ENCODE results near the gene MSH5.
"Not testable (repeated sequence)": the region's sequence is repeated elsewhere in the genome, so short reads cannot be mapped to it uniquely, and the experiment has no call there.

Gene MSH5

DNA sequence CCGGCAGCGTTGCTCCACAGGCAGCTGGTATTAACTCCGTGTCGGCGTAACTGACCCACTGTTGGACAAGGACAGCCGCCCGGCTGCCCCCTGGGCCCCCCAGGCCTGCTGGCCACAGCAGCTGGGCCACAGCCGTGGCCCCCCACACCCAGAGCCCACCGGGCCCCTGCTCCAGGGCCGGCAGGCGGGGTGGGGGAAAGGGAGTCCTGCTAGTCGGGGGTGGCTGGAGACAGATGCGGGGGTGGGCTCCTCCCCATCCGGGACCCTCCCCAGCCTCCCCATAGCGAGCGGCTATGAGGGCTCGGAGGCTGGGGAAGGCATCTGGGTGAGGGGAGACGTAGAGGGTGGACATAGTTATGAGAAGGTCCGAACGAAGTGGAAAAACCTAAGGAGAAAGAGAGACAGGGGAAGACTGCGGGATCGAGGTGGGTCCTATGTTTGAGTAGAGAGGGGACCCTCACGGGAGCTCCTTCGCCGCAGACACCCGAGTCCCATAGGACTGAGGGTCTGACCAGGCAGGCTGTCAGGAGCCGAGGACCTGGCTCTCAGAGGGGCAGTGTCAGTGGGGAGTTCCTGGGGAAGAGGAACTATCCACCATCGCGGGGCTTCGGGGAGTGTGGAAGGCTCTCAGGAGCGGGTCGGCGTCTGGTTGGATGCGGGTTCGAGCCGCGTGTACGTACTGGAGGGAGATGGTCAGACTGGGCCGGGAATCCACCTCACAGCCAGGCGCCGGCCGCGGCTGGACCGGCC, 55.2 kb downstream of the MSH5 start:
- DNase-seq (ENCODE audit: insufficient read length, low spot score) (peak; percentile 60), FAIRE-seq (no peak)
- no peak for TF ChIP-seq POLR2A (IDR thresholded peaks at IDR 0.05; ENCODE audit: low read depth, low read length)

DNA sequence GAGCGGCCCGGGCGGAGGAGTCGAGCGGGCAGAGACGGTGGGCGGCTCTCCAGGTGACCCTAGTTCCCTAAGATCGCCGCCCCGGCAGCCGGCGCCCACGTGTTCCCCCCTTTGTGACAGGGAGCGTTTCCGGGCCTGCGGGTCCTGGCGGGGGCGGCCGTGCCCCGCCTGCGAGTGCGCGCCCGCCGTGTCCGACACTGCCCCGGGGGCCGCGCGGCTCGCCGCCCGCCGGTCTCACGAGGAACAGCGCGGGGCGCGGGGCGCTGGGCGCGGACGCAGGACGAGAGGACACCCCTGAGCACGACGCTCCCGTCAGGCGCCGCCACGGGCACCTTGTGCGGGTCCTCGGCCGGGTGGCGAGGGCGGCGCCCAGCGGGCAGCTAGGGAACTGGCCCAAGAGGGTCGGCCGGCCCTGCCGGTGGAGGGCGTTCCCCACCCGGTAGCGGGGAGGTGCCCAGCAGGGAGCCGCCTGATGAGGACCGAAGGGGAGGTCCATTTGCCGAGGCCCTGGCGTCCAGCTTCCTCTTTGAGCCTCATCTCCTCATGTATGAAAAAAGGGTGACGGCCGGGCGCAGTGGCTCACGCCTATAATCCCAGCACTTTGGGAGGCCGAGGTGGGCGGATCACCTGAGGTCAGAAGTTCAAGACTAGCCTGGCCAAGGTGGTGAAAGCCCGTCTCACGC, 56.0 kb downstream of the MSH5 start, which contains the start of gene VARS1:
VARS1 (minus strand) TSS at position 137 of the 683 bp plus-strand sequence. CDS start 535 bp downstream, outside the sequence.
- peak; percentile 92 for DNase-seq (ENCODE audit: insufficient read length, low spot score)
- TF ChIP-seq POLR2A (IDR thresholded peaks at IDR 0.05; ENCODE audit: low read depth, low read length) = peak; percentile 47
- FAIRE-seq = no peak

DNA sequence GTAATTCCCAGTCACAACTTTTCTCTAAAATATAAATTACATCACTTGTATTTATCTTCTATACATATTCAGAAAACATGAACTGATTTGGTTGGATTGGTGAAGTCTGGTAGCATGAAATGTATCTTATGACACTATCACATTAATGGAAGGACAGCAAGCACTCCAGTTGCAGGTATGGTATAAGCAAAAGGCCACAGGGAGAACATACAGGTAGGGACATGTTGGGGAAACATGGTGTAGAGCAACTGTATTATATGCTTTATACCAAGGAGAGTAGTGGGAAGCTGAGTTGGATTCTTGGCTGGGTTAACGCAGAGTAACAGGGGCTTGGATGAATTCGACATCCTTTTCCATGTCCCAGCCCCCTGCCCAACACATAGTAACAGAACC, 57.2 kb downstream of the MSH5 start:
- DNase-seq (ENCODE audit: insufficient read length, low spot score) (no peak), FAIRE-seq (no peak)
- no peak for TF ChIP-seq POLR2A (IDR thresholded peaks at IDR 0.05; ENCODE audit: low read depth, low read length)

DNA sequence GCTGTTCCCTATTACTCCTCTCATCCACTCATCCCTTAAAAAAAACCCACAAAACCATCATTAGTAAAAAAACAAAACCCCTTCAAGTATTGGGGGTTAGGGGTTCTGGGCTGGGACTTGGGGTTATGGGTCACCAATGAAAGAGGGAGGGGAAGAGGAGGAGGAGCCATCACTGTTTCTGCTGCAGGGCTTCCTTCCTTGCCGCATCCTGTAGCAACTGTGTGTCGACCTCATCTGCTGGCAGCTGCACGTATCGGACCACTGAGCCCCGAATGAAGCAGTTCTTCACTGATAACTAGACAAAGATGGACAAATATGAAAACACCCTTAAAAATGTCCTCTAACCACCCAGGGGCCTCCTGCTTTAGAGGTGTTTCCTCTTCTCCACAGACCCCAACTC, 57.8 kb downstream of the MSH5 start:
- no peak for DNase-seq (ENCODE audit: insufficient read length, low spot score)
- FAIRE-seq = no peak
- TF ChIP-seq POLR2A (IDR thresholded peaks at IDR 0.05; ENCODE audit: low read depth, low read length) = no peak

DNA sequence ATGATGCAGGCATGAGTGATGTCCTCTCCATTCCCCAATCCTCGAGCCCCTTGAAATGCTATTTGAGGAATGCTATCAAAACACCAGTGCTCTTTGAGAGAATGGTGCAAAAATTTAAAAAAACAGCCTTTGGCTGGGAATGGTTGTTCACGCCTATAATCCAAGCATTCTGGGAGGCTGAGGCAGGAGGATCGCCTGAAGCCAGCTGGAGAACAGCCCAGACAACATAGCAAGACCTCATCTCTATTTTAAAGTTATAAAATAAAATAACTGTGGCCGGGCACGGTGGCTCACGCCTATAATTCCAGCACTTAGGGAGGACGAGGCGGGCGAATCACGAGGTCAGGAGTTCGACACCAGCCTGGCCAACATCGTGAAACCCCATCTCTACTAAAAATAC, 60.0 kb downstream of the MSH5 start:
- FAIRE-seq (no peak), DNase-seq (ENCODE audit: insufficient read length, low spot score) (no peak)
- TF ChIP-seq POLR2A (IDR thresholded peaks at IDR 0.05; ENCODE audit: low read depth, low read length) = no peak

DNA sequence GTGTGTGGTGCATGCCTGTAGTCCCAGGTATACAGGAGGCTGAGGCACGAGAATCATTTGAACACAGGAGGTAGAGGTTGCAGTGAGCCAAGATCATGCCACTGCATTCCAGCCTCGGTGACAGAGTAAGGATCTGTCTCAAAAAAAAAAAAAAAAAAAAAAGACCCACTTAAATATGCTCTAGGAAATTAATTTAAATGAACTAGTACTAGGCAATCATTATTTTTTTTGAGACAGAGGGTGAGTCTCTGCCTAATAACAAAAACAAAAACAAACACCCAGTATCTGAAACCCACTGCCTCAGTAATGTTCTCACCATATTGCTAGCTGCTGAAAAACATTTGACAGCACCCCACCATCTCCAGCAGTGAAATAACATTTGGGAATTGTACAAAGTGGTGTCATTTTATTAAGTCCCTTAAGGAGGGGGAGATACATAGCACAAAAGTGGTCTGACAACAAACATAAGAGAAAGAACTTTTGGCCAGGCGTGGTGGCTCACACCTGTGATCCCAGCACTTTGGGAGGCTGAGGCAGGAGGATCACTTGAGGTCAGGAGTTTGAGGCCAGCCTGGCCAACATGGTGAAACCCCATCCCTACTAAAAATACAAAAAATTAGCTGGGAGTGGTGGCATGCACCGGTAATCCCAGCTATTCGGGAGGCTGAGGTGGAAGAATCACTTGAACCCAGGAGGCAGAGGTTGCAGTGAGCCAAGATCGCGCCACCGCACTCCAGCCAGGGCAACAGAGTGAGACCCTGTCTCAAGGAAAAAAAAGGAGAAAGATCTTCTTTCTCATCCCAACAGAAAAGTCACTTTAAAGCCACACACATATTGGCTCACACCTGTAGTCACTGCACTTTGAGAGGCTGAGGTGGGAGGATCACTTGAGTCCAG, 61.5 kb downstream of the MSH5 start:
- DNase-seq (ENCODE audit: insufficient read length, low spot score); FAIRE-seq: not testable (repeated sequence)

DNA sequence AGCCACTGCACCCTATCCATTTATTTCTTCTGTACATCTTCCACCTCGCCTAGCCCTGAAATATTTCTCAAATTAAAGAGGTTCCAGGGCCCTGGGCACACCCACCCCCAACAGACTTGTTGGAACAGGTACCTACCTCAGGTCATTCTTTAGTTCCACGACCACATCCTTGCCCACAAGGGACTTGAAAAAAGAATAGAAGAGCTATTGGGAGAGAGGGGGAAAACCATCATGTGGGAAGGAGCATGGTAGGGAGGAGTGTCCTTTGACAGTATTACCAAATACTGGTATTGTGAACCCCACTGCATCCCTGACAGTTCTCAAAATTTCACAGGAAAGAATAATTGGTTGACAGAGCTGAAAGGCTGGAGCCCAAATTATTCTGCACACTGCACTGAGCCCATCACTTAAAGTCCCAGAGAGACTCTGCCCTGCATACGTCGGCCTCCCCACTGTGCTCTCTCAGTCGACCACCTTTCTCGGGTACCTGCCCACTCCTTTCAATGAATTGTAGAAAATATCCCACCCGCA, 66.2 kb downstream of the MSH5 start:
- no peak for TF ChIP-seq POLR2A (IDR thresholded peaks at IDR 0.05; ENCODE audit: low read depth, low read length)
- FAIRE-seq = no peak

DNA sequence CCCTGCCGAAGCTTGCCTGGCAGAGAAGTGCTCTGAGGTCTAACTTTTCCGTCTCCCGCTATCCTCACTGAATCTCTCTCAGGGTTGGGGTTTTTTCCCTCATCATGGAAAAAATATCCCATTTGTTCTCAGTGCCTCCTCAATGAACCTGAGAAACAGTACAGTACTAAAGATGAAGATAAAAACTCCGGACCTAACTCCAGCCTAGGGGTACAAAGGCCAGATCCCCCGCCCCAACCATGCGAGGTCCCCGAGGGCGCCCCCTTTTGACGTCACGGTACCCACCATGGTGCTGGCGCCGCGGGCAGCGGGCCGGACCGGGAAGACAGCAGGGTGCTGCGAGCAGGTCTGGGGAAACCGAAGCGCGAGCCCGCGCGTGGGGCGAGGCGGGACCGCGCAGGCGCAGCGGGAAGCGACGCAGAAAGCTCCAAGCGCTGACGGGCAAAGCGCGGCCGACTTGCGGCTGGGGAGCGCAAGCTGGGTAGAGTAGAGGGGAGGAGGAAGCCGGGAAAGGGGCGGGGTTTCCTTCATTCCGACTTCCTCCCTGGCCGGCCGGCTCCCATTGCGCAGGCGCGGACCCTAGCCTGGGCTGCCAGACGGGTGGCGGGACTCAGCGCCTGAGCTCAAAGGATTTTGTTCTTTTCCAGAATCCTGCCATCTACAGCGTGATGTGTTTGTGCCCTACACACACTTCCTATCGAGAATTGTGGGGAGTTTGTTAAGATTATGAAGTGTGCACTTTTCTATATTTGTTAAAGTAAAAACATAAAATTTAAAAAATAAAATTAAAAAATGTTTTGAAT, 66.9 kb downstream of the MSH5 start, which contains the start of gene LSM2:
LSM2 (minus strand) TSS at position 497 of the 803 bp plus-strand sequence; CDS start at position 288, 209 bp downstream.
- FAIRE-seq = peak; percentile 86
- DNase-seq (ENCODE audit: insufficient read length, low spot score) = peak; percentile 95
- peak; percentile 77 for TF ChIP-seq POLR2A (IDR thresholded peaks at IDR 0.05; ENCODE audit: low read depth, low read length)

More for the DNA sequence above, 66.2 kb downstream of the MSH5 start:
- DNase-seq (ENCODE audit: insufficient read length, low spot score) = no peak

DNA sequence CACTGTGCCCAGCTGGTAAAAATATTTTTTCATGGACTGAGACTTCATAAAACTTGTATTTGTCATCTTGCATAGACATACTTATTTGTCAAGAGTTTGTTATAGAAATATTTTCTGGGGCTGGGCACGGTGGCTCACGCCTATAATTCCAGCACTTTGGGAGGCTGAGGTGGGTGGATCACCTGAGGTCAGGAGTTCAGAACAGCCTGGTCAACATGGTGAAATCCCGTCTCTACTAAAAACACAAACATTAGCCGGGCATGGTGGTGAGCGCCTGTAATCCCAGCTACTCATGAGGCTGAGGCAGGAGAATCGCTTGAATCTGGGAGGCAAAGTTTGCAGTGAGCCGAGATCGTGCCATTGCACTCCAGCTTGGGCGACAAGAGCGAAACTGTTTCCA, 68.8 kb downstream of the MSH5 start:
- FAIRE-seq; DNase-seq (ENCODE audit: insufficient read length, low spot score): not testable (repeated sequence)

DNA sequence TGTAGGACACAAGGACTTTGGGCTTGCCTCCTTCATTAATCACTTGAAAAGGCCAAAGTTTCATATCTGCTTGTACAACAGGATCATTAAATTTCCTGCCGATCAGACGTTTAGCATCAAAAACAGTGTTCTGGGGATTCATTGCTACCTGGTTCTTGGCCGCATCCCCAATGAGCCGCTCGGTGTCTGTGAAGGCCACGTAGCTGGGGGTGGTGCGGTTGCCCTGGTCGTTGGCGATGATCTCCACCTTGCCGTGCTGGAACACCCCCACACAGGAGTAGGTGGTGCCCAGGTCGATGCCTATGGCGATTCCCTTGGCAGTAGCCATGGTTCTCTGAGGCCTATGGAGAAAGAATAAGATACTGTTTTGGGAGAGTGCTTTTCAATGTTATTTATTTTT, 71.8 kb downstream of the MSH5 start:
- no peak for FAIRE-seq
- TF ChIP-seq POLR2A (IDR thresholded peaks at IDR 0.05; ENCODE audit: low read depth, low read length) = no peak

More for the DNA sequence above, 71.8 kb downstream of the MSH5 start:
- DNase-seq (ENCODE audit: insufficient read length, low spot score) = no peak

Data from H54 (cell line).